NCI-H748 (cell line): ENCODE data around the gene PLAAT4.
"Not testable (repeated sequence)": the region's sequence is repeated elsewhere in the genome, so short reads cannot be mapped to it uniquely, and the experiment has no call there.

ENCODE experiments used
- DNase-seq: peaks from one replicate; lab custom pipeline; 2025; ENCODE audit not compliant: unreplicated experiment; lab: John Stamatoyannopoulos, UW

The PLAAT4 gene

DNA sequence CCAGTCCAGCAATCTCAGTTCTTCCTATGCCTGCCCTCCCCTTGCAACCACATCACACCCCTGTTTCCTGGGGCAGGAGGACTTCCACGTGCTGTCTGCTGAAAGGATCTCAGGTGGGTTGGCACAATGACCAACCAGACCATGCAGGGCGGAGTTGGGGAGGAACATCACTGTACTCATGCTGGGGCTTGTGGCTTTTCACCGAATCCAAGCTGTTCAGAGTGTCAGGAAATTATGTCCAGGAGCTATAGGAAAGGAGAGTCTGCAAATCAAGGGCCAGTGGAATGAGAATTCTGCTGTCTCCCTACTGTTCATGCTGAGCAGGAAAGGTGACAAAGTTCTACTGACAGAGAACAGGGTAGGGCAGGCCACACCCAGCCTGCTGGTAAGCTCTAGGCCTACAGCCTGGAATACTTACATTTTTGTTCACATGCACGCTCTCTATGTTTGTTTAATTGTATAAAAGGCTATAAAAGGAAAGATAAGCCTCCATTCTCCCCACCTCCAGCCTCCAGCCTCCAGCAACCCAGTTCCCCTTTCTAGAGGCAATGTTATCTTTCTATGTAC lies 28.3 kb downstream of the PLAAT4 start:
- DNase-seq = no peak

GRCh38 chr11:63567044-63567840 lies 30.6 kb downstream of the PLAAT4 start:
- DNase-seq = peak; percentile 42

DNA sequence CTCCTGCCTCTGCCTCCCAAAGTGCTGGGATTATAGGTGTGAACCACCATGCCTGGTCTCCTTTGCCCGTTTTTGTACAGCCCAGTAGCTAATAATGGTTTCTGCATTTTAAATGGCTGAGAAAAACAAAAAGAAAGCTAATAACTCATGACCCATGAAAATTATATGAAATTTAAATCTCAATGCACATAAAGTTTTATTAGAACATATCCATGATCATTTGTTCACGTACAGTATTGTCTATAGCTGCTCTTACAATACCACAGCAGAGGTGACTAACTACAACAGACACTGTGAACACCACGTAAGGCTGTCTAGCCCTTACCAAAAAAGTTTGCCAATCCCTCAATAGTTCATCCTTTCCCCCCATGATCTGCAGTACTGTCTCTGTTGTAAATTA lies 33.0 kb downstream of the PLAAT4 start:
- DNase-seq = no peak

GRCh38 chr11:63572026-63572688 lies 35.5 kb downstream of the PLAAT4 start:
- no peak for DNase-seq

- DNase-seq = no peak
Observed at GRCh38 chr11:63573881-63574855, 37.6 kb downstream of the PLAAT4 start.

DNA sequence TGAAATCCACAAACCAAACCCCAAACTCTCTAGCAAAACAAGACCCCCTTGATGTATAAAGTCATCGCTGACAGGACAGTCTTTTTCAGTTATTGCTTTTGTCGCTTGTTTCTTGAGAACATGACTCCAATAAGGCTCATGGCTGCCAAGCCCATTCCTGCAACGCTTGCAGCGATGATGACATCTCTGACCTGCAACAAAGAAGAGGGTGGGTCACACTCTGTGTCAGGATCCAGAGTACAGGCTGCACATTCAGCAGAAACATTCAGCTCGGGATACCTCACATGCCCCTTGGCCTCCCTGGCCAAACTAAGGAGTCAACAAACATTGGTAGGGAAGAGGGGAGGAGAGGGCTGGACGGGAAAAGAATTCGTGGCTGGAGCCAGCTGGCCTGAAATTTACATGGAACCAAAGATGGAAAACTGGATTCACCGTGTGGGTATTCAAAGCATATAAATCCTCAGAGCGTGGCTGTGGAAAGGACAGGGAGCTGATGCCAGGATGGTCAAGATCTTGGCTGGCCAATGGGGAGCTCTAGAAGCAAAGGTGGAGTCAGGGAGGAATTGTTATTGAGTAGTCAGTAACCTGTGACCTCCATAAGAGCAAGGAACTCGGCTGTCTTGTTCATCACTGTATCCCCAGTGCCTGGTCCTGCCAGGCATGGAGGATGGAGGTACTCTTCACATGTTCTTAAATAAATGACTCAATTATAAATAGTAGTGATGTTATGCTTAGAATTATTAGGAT lies 38.4 kb downstream of the PLAAT4 start:
- no peak for DNase-seq

DNA sequence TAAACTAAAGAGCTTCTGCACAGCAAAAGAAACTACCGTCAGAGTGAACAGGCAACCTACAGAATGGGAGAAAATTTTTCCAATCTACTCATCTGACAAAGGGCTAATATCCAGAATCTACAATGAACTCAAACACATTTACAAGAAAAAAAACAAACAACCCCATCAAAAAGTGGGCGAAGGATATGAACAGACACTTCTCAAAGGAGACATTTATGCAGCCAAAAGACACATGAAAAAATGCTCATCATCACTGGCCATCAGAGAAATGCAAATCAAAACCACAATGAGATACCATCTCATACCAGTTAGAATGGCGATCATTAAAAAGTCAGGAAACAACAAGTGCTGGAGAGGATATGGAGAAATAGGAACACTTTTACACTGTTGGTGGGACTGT lies 42.3 kb downstream of the PLAAT4 start:
- not testable (repeated sequence) for DNase-seq

DNA sequence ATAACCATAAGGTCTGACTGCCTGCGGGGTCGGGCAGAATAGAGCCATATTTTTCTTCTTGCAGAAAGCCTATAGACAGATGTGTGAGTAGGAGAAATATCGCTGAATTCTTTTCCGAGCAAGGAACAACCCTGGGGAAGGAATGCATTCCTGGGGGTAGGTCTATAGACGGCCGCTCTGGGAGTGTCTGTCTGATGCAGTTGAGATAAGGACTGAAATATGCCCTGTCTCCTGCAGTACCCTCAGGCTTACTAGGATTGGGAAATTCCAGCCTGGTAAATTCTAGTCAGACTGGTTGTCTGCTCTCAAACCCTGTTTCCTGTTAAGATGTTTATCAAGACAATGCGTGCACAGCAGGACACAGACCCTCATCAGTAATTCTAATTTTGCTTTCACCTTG lies 44.6 kb downstream of the PLAAT4 start:
- not testable (repeated sequence) for DNase-seq

GRCh38 chr11:63583357-63583677 lies 46.7 kb downstream of the PLAAT4 start:
- DNase-seq = no peak

GRCh38 chr11:63586451-63587166 lies 50.0 kb downstream of the PLAAT4 start:
- DNase-seq = no peak

DNA sequence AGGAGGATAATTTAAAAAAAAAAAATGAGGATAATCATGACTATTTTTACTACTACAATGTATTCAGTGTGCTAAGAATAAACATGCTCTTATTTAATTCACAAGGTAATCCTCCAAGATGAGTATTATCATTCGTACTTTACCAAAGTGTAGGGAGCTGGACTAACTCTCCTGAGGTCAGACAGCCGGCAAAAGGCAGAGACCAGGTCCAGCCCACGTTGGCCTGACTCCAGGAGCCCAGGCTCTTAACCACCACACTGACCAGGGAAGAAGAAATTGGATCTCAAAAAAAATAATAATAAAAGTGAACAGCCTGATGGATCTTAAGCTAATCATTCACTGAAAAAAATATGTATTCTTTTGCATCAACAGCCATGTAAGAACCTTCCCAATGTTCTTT lies 52.4 kb downstream of the PLAAT4 start:
- DNase-seq = no peak

GRCh38 chr11:63590024-63590788 lies 53.6 kb downstream of the PLAAT4 start:
- no peak for DNase-seq

DNA sequence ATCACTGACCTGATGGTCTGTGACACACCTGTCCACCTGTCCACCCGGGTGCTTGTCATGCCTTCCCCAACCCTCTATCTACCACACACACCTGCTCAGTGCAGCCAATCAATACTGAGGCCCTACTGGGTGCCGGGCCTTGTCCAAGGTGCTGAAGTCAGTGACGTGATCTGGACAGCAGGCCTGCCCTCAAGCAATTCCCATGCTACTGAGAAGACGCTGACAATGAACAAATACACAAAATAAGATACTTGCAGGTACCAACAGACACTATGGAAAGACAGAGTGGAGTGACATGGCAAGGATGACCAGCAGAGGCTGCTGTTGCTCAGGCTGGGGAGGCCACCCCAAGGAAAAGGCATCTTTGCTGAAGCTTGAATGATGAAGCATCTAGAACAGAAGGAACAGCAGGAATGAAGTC lies 56.4 kb downstream of the PLAAT4 start:
- peak; percentile 33 for DNase-seq

DNA sequence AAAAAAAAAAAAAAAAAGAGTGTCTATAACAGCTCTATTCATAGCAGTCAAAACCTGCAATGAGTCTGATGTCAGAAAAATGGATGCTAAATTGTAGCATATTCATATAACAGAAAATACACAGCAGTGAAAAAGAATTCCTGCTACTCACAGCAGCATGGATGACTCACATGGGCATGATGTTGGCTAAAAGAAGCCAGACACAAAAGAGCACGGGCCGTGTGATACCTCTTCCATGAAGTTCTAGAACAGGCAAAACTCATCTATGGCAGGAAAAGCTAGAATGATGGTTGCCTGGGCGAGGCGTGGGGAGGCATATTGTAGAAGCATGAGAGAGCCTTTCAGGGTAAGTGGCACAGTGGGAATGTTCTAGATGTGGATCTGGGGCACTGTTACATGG lies 58.7 kb downstream of the PLAAT4 start:
- DNase-seq = no peak
